ENCODE results near the gene NECAB3. TPM values are rescaled to one million over a fixed set of nuclear protein-coding genes. Genes with fewer than 3 reads are reported as not detected.
A peak's percentile ranks its signal among the peaks of the same experiment; 100 is the strongest.
"Not testable (repeated sequence)": the region's sequence is repeated elsewhere in the genome, so short reads cannot be mapped to it uniquely, and the experiment has no call there.

The NECAB3 gene
- total RNA-seq, 2 experiments from 2014 or later, result 27.3 to 36.2 TPM

DNA sequence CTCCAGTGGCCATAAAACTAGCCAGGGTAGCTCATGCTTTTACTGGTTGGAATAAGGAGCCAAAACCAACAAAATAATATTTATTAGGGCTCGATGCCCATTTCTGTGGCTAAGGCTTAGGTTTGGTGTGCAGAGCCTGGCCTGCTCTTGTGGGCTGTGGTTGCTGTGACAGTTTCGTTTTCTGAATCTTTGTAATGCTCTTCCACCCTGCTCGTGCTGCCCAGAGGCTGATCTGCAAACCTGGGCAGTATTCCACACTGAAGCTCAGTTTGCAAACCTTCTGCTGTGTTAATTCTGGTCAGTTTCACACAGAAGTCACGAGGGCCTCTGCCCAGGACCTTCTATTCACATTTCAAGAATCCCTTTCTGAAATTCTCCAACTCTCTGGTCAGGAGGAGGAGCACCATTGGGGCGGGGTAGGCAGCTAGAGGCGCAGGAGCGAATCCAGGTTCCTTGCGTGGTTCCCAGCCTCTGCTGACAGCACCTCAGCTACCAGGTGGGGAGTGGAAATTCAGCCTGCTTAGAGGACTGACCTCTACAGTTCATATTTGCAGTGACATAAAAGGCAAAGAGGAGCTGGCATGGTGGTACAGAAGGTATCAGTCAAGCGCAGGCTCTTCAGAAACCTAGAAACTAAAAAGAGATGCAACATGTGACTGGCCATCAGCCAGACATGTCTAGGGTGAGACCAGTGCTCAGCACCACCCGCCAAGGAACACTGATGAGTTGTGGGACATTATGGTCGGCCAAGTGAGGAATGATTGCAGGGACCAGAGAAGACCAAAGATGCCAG lies 26.4 kb downstream of the NECAB3 start:
- peak; percentile 49 for DNase-seq
- Mint-ChIP-seq H3K4me1 (peaks cover 54% of the 10 kb centered on the region), H3K27ac (no peak overlapping the region), H3K9me3 (no peaks in the 10 kb centered on the region), H3K27me3 (no peaks in the 10 kb centered on the region), H3K36me3 (ENCODE audit: low read depth) (peaks cover 22% of the 10 kb centered on the region), H3K4me3 (no peak overlapping the region)
- POLR2A ChIA-PET, result interaction anchor here (0.7 to 4.5 kb wide), 9 partner anchors 8 to 190 kb away, joined by 3 to 26 read pairs (median 4); partner anchors contain the start of genes ACTL10, CBFA2T2 and ZNF341
- CTCF ChIA-PET, result interaction anchor here (0.6 to 1.5 kb wide), 3 partner anchors 20 to 199 kb away, joined by 3 to 6 read pairs (median 3); no protein-coding TSS in a partner anchor

DNA sequence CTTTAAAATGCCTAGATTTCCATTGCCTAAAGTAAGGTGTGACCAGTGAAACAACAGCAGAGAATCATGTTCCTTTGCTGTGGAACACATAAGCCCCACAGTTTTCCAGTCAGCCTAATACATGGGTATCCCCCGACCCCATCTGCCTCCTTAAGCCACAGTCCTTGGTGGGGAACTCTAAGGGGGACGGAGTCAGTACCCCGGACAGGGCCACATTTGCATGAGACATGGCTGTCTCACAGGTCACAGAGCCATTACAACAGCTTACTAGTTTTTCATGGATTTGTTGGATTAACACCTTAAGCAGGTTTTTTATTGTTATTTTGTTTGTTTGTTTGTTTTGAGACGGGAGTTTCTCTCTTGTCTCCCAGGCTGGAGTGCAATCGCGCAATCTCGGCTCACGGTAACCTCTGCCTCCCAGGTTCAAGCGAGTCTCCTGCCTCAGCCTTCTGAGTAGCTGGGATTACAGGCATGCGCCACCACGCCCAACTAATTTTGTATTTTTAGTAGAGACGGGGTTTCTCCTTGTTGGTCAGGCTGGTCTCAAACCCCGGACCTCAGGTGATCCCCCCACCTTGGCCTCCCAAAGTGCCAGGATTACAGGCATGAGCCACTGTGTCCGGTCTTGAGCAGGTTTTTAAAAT lies 27.1 kb downstream of the NECAB3 start:
- H3K36me3 Mint-ChIP-seq (ENCODE audit: low read depth), result peaks cover 22% of the 10 kb centered on the region
- ChIA-PET POLR2A (interaction anchor here (0.7 to 4.5 kb wide), 9 partner anchors 9 to 191 kb away, joined by 3 to 26 read pairs (median 3); partner anchors contain the start of genes CBFA2T2 and ZNF341), CTCF (interaction anchor here (0.6 to 1.5 kb wide), 3 partner anchors 21 to 198 kb away, joined by 3 to 6 read pairs (median 3); no protein-coding TSS in a partner anchor)
- not testable (repeated sequence) for H3K27ac Mint-ChIP-seq, H3K27me3 Mint-ChIP-seq, DNase-seq, H3K9me3 Mint-ChIP-seq, H3K4me3 Mint-ChIP-seq
- H3K4me1 Mint-ChIP-seq, result peaks cover 47% of the 10 kb centered on the region

DNA sequence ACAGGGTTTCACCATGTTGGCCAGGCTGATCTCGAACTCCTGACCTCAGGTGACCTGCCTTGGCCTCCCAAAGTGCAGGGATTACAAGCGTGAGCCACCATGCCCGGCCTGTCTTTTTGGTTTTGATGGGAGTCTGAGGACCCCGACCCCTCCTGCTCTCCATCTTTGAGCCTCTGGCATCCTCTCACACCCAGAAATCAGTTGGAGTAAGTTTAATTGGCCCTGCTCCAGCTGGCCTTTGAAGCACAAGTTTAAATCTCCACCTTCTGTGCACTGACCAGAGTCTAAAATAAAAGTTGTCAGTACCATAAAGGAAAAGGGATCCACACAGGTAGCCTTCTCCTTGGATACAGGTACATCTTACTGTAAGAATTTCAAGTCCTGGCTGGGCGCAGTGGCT lies 28.0 kb downstream of the NECAB3 start:
- DNase-seq, result no peak
- Mint-ChIP-seq H3K27me3 (no peaks in the 10 kb centered on the region), H3K27ac (no peak overlapping the region), H3K36me3 (ENCODE audit: low read depth) (peaks cover 24% of the 10 kb centered on the region), H3K4me1 (peaks cover 39% of the 10 kb centered on the region), H3K4me3 (no peak overlapping the region), H3K9me3 (no peaks in the 10 kb centered on the region)
- CTCF ChIA-PET, result no interaction called here
- POLR2A ChIA-PET, result interaction anchor here (1.0 to 4.5 kb wide), 2 partner anchors 18 to 22 kb away, joined by 3 to 26 read pairs; no protein-coding TSS in a partner anchor

DNA sequence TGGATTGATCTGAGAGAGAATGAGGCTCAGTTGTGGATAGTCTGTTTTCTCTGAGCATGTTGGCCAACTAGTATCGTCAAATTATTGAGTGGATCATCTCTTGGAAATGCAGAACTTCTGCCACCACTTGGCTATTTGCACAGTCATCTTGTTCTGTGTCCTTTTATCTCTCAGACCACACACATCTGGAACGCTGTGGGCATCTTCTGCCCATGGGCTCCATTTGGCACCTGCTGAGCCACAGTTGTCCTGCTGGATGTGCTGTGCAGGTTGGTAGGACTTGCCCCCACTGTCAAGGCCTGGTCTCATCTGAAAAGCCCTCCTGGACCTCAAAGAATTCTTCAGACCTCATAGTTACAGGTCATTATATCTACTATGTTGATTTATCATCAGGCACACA lies 28.8 kb downstream of the NECAB3 start:
- no peak for DNase-seq
- POLR2A ChIA-PET, result interaction anchor here (1.5 kb wide), 1 partner anchor 9 kb away, joined by 3 read pairs; no protein-coding TSS in a partner anchor
- Mint-ChIP-seq H3K9me3 (no peaks in the 10 kb centered on the region), H3K36me3 (ENCODE audit: low read depth) (peaks cover 28% of the 10 kb centered on the region), H3K27me3 (no peaks in the 10 kb centered on the region), H3K27ac (no peak overlapping the region), H3K4me1 (peaks cover 34% of the 10 kb centered on the region), H3K4me3 (no peak overlapping the region)
- CTCF ChIA-PET, result no interaction called here

DNA sequence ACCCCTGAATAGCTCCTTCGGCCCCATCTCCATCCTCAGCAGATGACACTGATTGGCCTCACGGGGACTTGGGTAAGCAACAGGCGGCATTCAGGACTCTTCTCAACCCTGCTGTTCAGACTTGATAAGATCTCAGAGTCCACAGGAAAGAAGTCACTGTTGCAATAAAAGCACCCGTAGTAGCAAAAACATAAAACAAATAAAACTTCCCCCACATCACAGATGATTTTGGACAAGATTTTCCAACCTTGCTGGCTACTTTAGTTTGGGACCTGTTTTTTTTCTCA lies 29.2 kb downstream of the NECAB3 start:
- DNase-seq, result no peak
- Mint-ChIP-seq H3K4me3 (no peak overlapping the region), H3K27ac (no peak overlapping the region), H3K27me3 (no peaks in the 10 kb centered on the region), H3K36me3 (ENCODE audit: low read depth) (peaks cover 32% of the 10 kb centered on the region), H3K9me3 (no peaks in the 10 kb centered on the region), H3K4me1 (peaks cover 34% of the 10 kb centered on the region)
- ChIA-PET CTCF (no interaction called here), POLR2A (interaction anchor here (1.5 kb wide), 1 partner anchor 9 kb away, joined by 3 read pairs; no protein-coding TSS in a partner anchor)

DNA sequence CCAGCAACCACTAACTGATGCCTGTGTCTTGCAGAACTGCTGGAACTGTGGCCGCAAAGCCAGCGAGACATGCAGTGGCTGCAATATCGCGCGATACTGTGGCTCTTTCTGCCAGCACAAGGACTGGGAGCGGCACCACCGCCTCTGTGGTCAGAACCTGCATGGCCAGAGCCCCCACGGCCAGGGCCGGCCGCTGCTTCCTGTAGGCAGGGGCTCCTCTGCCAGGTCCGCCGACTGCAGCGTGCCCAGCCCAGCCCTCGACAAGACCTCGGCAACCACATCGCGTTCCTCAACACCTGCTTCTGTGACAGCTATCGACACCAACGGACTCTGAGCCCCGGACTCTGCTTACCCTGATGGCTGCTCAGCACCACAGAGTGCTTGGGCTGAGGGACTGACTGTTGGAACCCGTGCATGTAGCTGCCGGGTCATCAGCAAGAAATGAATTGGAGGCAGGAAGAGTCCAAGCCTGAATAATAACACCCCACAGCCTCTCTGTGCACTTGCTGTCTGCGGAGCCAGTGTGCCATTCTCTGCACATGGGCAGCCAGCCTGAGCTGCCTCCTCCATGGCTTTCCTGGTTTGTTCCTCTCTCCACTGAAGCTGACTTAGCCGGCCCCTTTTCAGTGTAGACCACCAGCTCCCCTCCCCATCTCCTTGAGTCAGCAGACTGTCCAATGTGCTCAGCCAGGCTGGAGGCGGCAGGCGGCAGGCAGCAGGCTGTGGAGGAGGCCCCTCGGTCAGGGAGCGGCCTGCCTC lies 29.7 kb downstream of the NECAB3 start:
- no peak overlapping the region for H3K4me3 Mint-ChIP-seq

DNA sequence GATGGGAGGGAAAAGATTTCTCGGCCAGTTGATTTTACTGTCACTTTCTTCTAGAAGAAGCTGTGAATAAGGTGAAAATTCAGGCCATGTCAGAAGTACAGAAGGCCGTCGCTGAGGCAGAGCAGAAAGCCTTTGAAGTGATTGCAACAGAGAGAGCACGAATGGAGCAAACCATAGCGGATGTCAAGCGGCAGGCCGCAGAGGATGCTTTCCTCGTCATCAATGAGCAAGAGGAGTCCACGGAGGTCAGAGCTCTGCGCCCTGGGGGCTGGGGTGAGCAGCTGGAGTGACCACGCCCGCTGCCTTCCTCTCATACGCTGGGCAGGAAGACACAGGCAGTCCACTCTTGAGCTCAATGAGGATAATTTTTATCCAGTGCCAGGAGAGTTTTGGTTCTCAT lies 33.9 kb downstream of the NECAB3 start:
- no peak overlapping the region for H3K4me3 Mint-ChIP-seq
- ChIA-PET CTCF (interaction anchor here (1.4 kb wide), 1 partner anchor 28 kb away, joined by 3 read pairs; no protein-coding TSS in a partner anchor), POLR2A (no interaction called here)
- H3K9me3 Mint-ChIP-seq, result no peaks in the 10 kb centered on the region
- H3K4me1 Mint-ChIP-seq, result peaks cover 7% of the 10 kb centered on the region
- no peak for DNase-seq
- H3K36me3 Mint-ChIP-seq (ENCODE audit: low read depth), result peaks cover 44% of the 10 kb centered on the region
- no peak overlapping the region for H3K27ac Mint-ChIP-seq
- H3K27me3 Mint-ChIP-seq, result no peaks in the 10 kb centered on the region

More for the DNA sequence above, 29.7 kb downstream of the NECAB3 start:
- POLR2A ChIA-PET, result interaction anchor here (1.5 kb wide), 1 partner anchor 8 kb away, joined by 3 read pairs; no protein-coding TSS in a partner anchor
- Mint-ChIP-seq H3K4me1 (peaks cover 32% of the 10 kb centered on the region), H3K9me3 (no peaks in the 10 kb centered on the region), H3K36me3 (ENCODE audit: low read depth) (peaks cover 37% of the 10 kb centered on the region), H3K27me3 (no peaks in the 10 kb centered on the region), H3K27ac (no peak overlapping the region)
- no peak for DNase-seq
- CTCF ChIA-PET, result no interaction called here

DNA sequence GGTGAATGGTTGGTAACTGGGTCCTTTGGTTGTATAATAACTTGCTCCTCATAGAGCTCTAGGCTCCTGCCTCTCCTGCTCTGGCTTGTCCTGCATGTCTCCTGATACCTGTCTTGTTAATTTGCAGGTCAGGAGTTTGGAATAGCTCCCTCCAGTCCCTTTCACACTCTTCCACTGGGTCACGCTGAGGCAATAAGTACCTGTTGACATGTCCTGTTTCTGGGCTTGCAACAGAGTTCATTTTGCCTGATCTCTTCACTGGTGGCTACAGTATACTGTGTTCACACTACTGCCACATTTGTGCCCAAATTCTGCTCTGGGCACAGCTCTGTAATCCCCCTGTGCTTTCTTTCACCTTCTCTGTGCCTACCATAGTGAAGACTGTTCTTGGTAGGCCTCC lies 37.5 kb downstream of the NECAB3 start:
- CTCF ChIA-PET, result interaction anchor here (0.5 kb wide), 1 partner anchor 83 kb away, joined by 4 read pairs; no protein-coding TSS in a partner anchor
- Mint-ChIP-seq H3K4me1 (peaks cover 15% of the 10 kb centered on the region), H3K9me3 (no peaks in the 10 kb centered on the region), H3K36me3 (ENCODE audit: low read depth) (peaks cover 42% of the 10 kb centered on the region), H3K27me3 (no peaks in the 10 kb centered on the region), H3K27ac (no peak overlapping the region), H3K4me3 (no peak overlapping the region)
- no peak for DNase-seq
- POLR2A ChIA-PET, result interaction anchor here (0.8 kb wide), 1 partner anchor 8 kb away, joined by 3 read pairs; no protein-coding TSS in a partner anchor

DNA sequence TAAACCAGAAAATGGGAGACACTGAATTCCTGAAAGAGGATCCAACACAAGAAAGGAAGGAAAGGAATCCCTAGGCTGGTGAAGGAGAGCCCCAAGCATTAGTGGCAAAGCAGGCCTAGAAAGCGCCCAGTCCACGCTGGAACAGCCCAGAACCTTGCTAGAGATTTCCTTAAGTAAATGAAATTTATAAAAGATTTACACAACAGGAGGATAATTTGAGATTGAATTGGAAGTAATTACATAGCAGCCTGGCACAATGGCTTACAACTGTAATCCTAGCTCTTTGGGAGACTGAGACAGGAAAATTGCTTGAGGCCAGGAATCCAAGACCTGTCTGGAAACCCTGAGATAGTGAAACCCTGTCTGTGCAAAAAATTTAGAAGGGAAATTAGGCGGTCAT lies 38.9 kb downstream of the NECAB3 start:
- Mint-ChIP-seq H3K9me3 (no peaks in the 10 kb centered on the region), H3K36me3 (ENCODE audit: low read depth) (peaks cover 40% of the 10 kb centered on the region), H3K4me3 (no peak overlapping the region), H3K27me3 (no peaks in the 10 kb centered on the region), H3K27ac (no peak overlapping the region), H3K4me1 (peaks cover 15% of the 10 kb centered on the region)
- ChIA-PET POLR2A (no interaction called here), CTCF (interaction anchor here (0.9 kb wide), 1 partner anchor 114 kb away, joined by 3 read pairs; no protein-coding TSS in a partner anchor)
- no peak for DNase-seq

DNA sequence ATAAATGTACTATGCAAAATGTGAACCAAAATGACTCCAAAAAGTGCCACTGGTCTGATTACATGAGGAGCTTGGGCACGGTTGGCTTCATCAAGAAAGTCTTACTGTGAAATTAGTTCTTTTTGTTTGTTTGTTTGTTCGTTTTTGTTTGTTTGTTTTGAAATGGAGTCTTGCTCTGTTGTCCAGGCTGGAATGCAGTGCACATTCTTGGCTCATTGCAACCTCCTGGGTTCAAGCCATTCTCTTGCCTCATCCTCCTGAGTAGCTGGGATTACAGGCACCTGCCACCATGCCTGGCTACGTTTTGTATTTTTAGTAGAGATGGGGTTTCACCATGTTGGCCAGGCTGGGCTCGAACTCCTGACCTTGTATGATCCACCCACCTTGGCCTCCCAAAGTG lies 42.3 kb downstream of the NECAB3 start:
- DNase-seq, H3K27ac Mint-ChIP-seq, CTCF ChIA-PET, H3K4me3 Mint-ChIP-seq, H3K9me3 Mint-ChIP-seq, H3K27me3 Mint-ChIP-seq: not testable (repeated sequence)
- POLR2A ChIA-PET, result interaction anchor here (0.6 kb wide), 1 partner anchor 239 kb away, joined by 3 read pairs; no protein-coding TSS in a partner anchor
- Mint-ChIP-seq H3K4me1 (peaks cover 11% of the 10 kb centered on the region), H3K36me3 (ENCODE audit: low read depth) (peaks cover 41% of the 10 kb centered on the region)

DNA sequence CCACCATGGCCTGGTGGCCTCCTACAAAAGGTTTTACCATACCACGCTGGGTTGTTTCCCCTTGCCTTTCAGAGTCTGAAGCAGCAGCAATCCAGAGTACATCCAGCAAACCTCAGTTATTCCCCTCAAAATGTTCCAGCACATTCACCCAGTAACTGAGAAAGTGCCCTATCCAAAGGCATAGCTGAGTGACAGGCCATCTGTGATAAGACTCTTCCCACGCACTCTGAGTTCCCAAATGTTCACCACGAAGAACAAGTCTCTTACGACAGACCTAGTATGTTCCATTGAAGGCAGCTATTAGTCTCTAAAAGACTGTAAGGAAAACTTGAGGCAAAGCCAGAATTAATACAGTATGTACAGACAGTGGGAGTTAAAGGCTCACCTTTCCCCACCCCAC lies 43.7 kb downstream of the NECAB3 start:
- H3K4me3 Mint-ChIP-seq, result no peak overlapping the region
- H3K27me3 Mint-ChIP-seq, result no peaks in the 10 kb centered on the region
- CTCF ChIA-PET, result interaction anchor here (1.2 kb wide), 1 partner anchor 116 kb away, joined by 4 read pairs; no protein-coding TSS in a partner anchor
- DNase-seq, result no peak
- H3K36me3 Mint-ChIP-seq (ENCODE audit: low read depth), result peaks cover 48% of the 10 kb centered on the region
- POLR2A ChIA-PET, result no interaction called here
- no peaks in the 10 kb centered on the region for H3K9me3 Mint-ChIP-seq
- no peak overlapping the region for H3K27ac Mint-ChIP-seq
- peaks cover 11% of the 10 kb centered on the region for H3K4me1 Mint-ChIP-seq

DNA sequence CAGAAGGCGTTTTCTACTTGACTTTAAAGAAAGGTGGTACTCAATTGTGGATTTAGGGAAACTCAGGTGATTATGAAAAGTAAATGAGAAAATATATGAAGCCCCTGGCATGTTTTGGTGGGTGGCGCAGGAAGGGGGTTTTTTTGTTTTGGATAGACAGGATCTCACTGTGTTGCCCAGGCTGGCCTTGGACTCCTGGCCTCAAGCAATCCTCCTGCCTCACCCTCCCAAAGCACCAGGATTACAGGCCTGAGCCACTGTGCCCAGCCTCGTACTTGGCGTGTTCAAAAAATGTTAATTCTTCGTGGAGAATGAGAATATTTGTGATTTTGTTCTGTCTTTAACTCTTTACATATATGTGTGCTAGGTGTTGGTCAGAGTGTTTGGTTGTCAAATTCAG lies 44.2 kb downstream of the NECAB3 start:
- CTCF ChIA-PET, result interaction anchor here (1.2 kb wide), 1 partner anchor 115 kb away, joined by 4 read pairs; no protein-coding TSS in a partner anchor
- POLR2A ChIA-PET, result no interaction called here
- Mint-ChIP-seq H3K4me3 (no peak overlapping the region), H3K27ac (no peak overlapping the region), H3K27me3 (no peaks in the 10 kb centered on the region), H3K36me3 (ENCODE audit: low read depth) (peaks cover 53% of the 10 kb centered on the region), H3K4me1 (peaks cover 13% of the 10 kb centered on the region), H3K9me3 (no peaks in the 10 kb centered on the region)
- no peak for DNase-seq
